Breast epithelium (tissue), 3 donors: ENCODE results near the gene SLIRP.

ENCODE experiments used
- CTCF ChIP-seq, 3 donors: fragments of 450-650 bp; IDR thresholded peaks; one replicate each; pipeline ENCODE4 v1.5.1; 2016 to 2017; ENCODE audit warnings: antibody characterized with exemption in 3 of 3, mild to moderate bottlenecking in 3 of 3, moderate library complexity in 3 of 3
- POLR2AphosphoS5 ChIP-seq, 3 donors: sonication (generic); formaldehyde crosslinking; IDR thresholded peaks; one replicate each; pipeline ENCODE4 v1.6.1; 2017; ENCODE audit warnings: antibody characterized with exemption in 3 of 3

- TF ChIP-seq CTCF (IDR thresholded peaks at IDR 0.05) (no peak), POLR2AphosphoS5 (IDR thresholded peaks at IDR 0.05) (no peak)
These were observed 34.7 kb upstream of the SLIRP start for GRCh38 chr14:77673193-77673592.
